Nasal cavity respiratory epithelium epithelial cell of viscerocranial mucosa (primary cell): ENCODE results near the gene FRY. TPM values are rescaled to one million over a fixed set of nuclear protein-coding genes. Genes with fewer than 3 reads are reported as not detected.

ENCODE experiments used
- total RNA-seq: library from RNA; depleted of rRNA; stranded (reverse); fragments of >200 nt; gene quantifications from 2 replicates; pipeline ENCODE4 v1.2.3, GENCODE V29; 2014

The FRY gene
- 0.93 and 1.7 TPM in 2 replicates for total RNA-seq

DNA sequence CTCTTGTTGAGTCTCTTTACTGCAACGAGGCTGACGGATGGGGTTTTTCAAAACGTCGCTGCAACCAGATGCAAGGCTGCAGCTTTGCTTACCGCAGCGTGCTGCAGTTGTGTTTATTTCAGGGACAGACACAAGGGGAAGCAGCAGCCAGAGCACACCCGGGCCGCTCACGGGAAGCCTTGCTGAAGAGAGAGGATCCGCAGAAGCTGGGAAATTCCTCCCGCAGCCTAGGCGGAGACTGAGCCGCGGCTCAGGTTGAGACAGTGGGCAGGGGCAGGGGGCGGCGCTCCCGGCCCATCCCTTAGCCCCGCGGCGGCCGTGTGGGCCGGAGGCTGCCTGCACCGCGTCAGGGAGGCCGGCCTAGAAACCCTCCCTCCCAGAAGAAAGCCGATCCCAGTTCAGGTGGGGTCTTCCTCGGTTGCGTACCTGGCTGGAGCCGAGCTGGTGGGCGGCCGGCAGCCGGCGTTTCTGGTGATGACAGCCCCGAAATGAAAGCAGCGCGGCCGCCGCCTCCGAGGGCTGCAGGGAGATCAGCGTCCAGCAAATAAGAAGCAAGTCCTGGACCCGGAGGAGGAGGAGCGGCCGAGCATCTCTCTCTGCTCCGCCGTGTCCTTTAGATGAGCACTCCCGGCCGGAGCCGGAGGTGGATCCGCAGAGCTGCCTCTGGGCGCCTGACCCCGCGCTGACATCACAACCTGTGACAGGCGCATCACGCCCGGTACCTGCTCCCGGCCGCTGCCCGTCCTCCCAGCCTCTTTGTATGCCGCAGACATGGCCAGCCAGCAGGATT lies at the start of gene FRY:
Gene FRY (plus strand): TSS at position 750 of the 790 bp plus-strand sequence. CDS start 22 bp downstream, at position 772.

DNA sequence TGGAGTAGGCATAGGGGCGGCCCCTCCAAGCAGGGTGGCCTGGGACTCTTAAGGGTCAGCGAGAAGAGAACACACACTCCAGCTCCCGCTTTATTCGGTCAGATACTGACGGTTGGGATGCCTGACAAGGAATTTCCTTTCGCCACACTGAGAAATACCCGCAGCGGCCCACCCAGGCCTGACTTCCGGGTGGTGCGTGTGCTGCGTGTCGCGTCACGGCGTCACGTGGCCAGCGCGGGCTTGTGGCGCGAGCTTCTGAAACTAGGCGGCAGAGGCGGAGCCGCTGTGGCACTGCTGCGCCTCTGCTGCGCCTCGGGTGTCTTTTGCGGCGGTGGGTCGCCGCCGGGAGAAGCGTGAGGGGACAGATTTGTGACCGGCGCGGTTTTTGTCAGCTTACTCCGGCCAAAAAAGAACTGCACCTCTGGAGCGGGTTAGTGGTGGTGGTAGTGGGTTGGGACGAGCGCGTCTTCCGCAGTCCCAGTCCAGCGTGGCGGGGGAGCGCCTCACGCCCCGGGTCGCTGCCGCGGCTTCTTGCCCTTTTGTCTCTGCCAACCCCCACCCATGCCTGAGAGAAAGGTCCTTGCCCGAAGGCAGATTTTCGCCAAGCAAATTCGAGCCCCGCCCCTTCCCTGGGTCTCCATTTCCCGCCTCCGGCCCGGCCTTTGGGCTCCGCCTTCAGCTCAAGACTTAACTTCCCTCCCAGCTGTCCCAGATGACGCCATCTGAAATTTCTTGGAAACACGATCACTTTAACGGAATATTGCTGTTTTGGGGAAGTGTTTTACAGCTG lies 283.9 kb downstream of the FRY start, which contains the start of the genes BRCA2 and ZAR1L:
Gene BRCA2 (plus strand): TSS at position 271 of the 790 bp plus-strand sequence. CDS start 953 bp downstream, outside the sequence.
Gene ZAR1L (minus strand): TSS at position 126 of the 790 bp plus-strand sequence. CDS start 3,438 bp downstream, outside the sequence.

